Measurements from ENCODE around the gene COL5A3. TPM values are rescaled to one million over a fixed set of nuclear protein-coding genes. Genes with fewer than 3 reads are reported as not detected.
A peak's percentile ranks its signal among the peaks of the same experiment; 100 is the strongest.

Gene COL5A3
- polyA plus RNA-seq, 1 of the 3 experiments (the other 2 are of a cell fraction), result under 0.01 TPM

DNA sequence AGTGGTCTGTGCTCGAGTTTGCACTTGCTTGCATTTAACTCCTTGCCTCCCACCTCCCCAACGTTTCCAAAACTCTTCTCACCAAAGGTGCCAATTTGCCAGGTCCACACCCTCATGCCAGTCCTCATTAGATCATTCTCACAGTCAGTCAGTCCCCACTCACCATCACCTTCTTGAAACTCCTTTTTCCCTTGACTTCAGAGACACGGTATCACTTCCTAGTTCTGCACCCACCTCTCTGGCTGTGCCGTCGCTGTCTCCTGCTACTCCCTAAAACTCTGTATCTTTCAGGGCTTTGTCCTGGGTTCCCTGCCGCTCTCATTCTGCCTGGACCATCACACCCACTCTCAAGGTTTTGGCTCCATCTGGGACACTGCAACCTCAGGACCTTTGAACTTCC lies 93.6 kb downstream of the COL5A3 start:
- H3K4me1 ChIP-seq (ENCODE audit: control insufficient read depth in 1 of 2, insufficient read depth in 2 of 2, low read depth in 1 of 2, low read length in 1 of 2), result peaks cover 0 to 10% of the 10 kb centered on the region in 2 experiments; a peak in 1 of 4 replicates
- ChIA-PET POLR2A (no interaction called here), CTCF (interaction anchor here (1.0 to 1.4 kb wide), 4 partner anchors 34 to 111 kb away, joined by 3 to 7 read pairs (median 4); no protein-coding TSS in a partner anchor)
- no peaks in the 10 kb centered on the region for H3K9me2 ChIP-seq
- H3K9me3 ChIP-seq, result no peaks in the 10 kb centered on the region
- no peak overlapping the region for H3K4me2 ChIP-seq
- H3K4me3 ChIP-seq (ENCODE audit: low read depth in 2 of 2, low read length in 1 of 2), result no peak overlapping the region
- no peak for DNase-seq
- H3K27ac ChIP-seq (ENCODE audit: low read depth in 2 of 2, low read length in 1 of 2), result no peak overlapping the region
- WGBS (ENCODE audit: low lambda C conversion rate), result 67% methylated on average over 6 of the region's 6 CpGs
- H3K79me2 ChIP-seq (ENCODE audit: insufficient read depth), result no peaks in the 10 kb centered on the region
- no peaks in the 10 kb centered on the region for H3K27me3 ChIP-seq (ENCODE audit: insufficient read depth)
- TF ChIP-seq RFX5 (IDR thresholded peaks at IDR 0.05; ENCODE audit: low read length) (no peak), EP300 (IDR thresholded peaks at IDR 0.05; ENCODE audit: borderline replicate concordance in 1 of 2, low read depth in 1 of 2, low read length in 1 of 2) (no peak), TEAD4 (IDR thresholded peaks at IDR 0.05; ENCODE audit: borderline replicate concordance, insufficient read depth) (no peak), GATA2 (CRISPR knock-in tag; IDR thresholded peaks at IDR 0.05) (no peak), MEF2A (IDR thresholded peaks at IDR 0.05; ENCODE audit: borderline replicate concordance, low read depth) (no peak), FOXM1 (IDR thresholded peaks at IDR 0.05; ENCODE audit: low read depth) (no peak), CHD2 (IDR thresholded peaks at IDR 0.05; ENCODE audit: low read length, partially characterized antibody) (no peak), MXI1 (IDR thresholded peaks at IDR 0.05; ENCODE audit: low read depth, low read length) (no peak), EZH2phosphoT487 (IDR thresholded peaks at IDR 0.05; ENCODE audit: borderline replicate concordance, low read depth) (no peak), TCF12 (IDR thresholded peaks at IDR 0.05) (no peak)
- peaks cover 9% of the 10 kb centered on the region for H3F3A ChIP-seq (replicated peaks; ENCODE audit: insufficient read depth)
- H3K9ac ChIP-seq, result no peak overlapping the region
- no peaks in the 10 kb centered on the region for H3K36me3 ChIP-seq (replicated peaks in 1 of 2; ENCODE audit: control insufficient read depth in 1 of 2, insufficient read depth in 2 of 2, low read length in 1 of 2)
- H4K20me1 ChIP-seq (ENCODE audit: insufficient read depth), result no peaks in the 10 kb centered on the region
- no peak overlapping the region for H2AFZ ChIP-seq (ENCODE audit: low read depth)

DNA sequence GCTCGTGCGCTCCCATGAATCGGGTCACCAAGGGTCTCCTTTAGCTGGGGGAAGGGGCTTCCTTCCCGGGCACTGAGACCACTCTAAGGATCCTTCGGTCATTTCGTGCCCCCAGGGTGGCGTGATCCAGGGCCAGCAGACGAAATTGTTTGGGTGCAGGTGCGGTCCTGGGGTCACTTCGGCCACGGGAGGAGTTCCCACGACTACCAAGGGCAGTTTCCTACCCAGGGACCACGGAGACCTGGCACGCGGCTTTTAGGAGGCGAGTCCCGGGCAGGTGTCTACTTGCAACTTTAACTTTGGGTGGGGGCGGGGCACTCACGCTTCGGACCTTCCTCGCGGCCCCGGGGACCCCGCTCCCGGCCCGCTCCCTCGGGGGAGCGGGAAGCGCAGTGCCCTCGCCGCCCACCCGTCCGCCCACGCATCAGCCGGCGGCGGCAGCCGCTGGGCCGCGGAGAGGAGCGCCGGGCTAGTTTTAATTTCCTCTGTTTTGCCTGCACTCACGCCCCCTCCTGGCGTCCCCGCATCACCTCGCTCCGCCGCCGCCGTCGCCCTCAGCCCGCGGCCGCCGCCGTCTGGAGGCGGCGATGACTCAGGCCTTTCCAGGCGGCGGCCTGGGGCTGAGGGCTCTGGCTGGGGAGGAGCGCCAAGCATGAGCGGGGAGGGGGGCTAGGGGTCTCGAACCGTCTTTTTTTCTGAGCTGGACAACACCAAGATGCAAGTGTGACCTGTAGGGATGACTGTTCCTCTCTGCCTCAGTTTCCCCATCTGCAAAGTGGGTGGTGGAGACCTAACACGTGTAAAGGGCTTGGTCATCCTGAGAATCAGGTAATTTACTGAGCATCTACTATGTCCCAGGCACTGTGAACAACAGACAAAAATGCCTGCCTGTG lies 95.7 kb downstream of the COL5A3 start:
- Histone ChIP-seq H3K9me3 (no peaks in the 10 kb centered on the region), H3K36me3 (replicated peaks in 1 of 2; ENCODE audit: control insufficient read depth in 1 of 2, insufficient read depth in 2 of 2, low read length in 1 of 2) (no peaks in the 10 kb centered on the region), H3K4me1 (ENCODE audit: control insufficient read depth in 1 of 2, insufficient read depth in 2 of 2, low read depth in 1 of 2, low read length in 1 of 2) (peaks cover 0 to 10% of the 10 kb centered on the region in 2 experiments; a peak in 1 of 4 replicates), H3K27me3 (ENCODE audit: insufficient read depth) (no peaks in the 10 kb centered on the region), H3K4me2 (peak overlapping the region; percentile 98), H3K9ac (peak overlapping the region; percentile 52), H3K79me2 (ENCODE audit: insufficient read depth) (no peaks in the 10 kb centered on the region), H3F3A (replicated peaks; ENCODE audit: insufficient read depth) (peaks cover 9% of the 10 kb centered on the region), H4K20me1 (ENCODE audit: insufficient read depth) (no peaks in the 10 kb centered on the region), H3K4me3 (ENCODE audit: low read depth in 2 of 2, low read length in 1 of 2) (peak overlapping the region; percentile 52 to 72), H3K27ac (ENCODE audit: low read depth in 2 of 2, low read length in 1 of 2) (peak overlapping the region; percentile 41 to 54; a peak in 3 of 4 replicates), H2AFZ (ENCODE audit: low read depth) (peak overlapping the region; percentile 82), H3K9me2 (no peaks in the 10 kb centered on the region)
- peak; percentile 92 for DNase-seq
- TF ChIP-seq EP300 (IDR thresholded peaks at IDR 0.05; ENCODE audit: borderline replicate concordance in 1 of 2, low read depth in 1 of 2, low read length in 1 of 2), result peak in 1 of 2 experiments; percentile 37; a peak in 2 of 4 replicates
- TF ChIP-seq SIN3A (IDR thresholded peaks at IDR 0.05; ENCODE audit: borderline replicate concordance, low read depth, low read length), result peak; percentile 32; the same call in 1 of the 2 replicates
- TF ChIP-seq, protein P1, sequence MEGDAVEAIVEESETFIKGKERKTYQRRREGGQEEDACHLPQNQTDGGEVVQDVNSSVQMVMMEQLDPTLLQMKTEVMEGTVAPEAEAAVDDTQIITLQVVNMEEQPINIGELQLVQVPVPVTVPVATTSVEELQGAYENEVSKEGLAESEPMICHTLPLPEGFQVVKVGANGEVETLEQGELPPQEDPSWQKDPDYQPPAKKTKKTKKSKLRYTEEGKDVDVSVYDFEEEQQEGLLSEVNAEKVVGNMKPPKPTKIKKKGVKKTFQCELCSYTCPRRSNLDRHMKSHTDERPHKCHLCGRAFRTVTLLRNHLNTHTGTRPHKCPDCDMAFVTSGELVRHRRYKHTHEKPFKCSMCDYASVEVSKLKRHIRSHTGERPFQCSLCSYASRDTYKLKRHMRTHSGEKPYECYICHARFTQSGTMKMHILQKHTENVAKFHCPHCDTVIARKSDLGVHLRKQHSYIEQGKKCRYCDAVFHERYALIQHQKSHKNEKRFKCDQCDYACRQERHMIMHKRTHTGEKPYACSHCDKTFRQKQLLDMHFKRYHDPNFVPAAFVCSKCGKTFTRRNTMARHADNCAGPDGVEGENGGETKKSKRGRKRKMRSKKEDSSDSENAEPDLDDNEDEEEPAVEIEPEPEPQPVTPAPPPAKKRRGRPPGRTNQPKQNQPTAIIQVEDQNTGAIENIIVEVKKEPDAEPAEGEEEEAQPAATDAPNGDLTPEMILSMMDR (IDR thresholded peaks at IDR 0.05), result peak; percentile 64
- peak; percentile 61 for TF ChIP-seq RAD21 (IDR thresholded peaks at IDR 0.05; ENCODE audit: low read length)
- TF ChIP-seq, protein P2, sequence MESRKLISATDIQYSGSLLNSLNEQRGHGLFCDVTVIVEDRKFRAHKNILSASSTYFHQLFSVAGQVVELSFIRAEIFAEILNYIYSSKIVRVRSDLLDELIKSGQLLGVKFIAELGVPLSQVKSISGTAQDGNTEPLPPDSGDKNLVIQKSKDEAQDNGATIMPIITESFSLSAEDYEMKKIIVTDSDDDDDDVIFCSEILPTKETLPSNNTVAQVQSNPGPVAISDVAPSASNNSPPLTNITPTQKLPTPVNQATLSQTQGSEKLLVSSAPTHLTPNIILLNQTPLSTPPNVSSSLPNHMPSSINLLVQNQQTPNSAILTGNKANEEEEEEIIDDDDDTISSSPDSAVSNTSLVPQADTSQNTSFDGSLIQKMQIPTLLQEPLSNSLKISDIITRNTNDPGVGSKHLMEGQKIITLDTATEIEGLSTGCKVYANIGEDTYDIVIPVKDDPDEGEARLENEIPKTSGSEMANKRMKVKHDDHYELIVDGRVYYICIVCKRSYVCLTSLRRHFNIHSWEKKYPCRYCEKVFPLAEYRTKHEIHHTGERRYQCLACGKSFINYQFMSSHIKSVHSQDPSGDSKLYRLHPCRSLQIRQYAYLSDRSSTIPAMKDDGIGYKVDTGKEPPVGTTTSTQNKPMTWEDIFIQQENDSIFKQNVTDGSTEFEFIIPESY (IDR thresholded peaks at IDR 0.05; ENCODE audit: borderline replicate concordance, low read depth), result no peak
- TF ChIP-seq SMC3 (IDR thresholded peaks at IDR 0.05; ENCODE audit: low read depth, low read length), result peak; percentile 67
- peak; percentile 51; the same call in 1 of the 2 replicates for TF ChIP-seq TCF12 (IDR thresholded peaks at IDR 0.05)
- no peak for TF ChIP-seq NRF1 (IDR thresholded peaks at IDR 0.05; ENCODE audit: low read depth, low read length)
- peak; percentile 35; the same call in 1 of the 2 replicates for TF ChIP-seq FOSL2 (IDR thresholded peaks at IDR 0.05; ENCODE audit: borderline replicate concordance, low read depth)
- ChIA-PET CTCF (interaction anchor here (0.5 to 2.2 kb wide), 8 partner anchors 17 to 113 kb away, joined by 3 to 7 read pairs (median 4); partner anchors contain the start of genes PIN1 and UBL5), POLR2A (no interaction called here)
- WGBS (ENCODE audit: low lambda C conversion rate), result 3% methylated on average over 13 of the region's 65 CpGs

All from SK-N-SH (cell line).